PFSK-1 (cell line): ENCODE data around the gene MYL7.

Experiments used
- FOXP2 ChIP-seq: optimal IDR thresholded peaks from 2 replicates; pipeline ENCODE3; 2011; ENCODE audit warnings: borderline replicate concordance, control low read depth, inconsistent platforms; ENCODE audit not compliant: insufficient read depth; ENCODE audit errors: extremely low read length, extremely low read depth
- POLR2AphosphoS5 ChIP-seq: IDR thresholded peaks from 2 replicates; pipeline ENCODE4 v1.6.1; 2012; ENCODE audit warnings: low read depth, mild to moderate bottlenecking, control low read depth, low read length, moderate library complexity
- REST ChIP-seq, 2 experiments: IDR thresholded peaks; 2 replicates each; pipeline versions ENCODE4 v1.6.1 to v1.8.0; 2011 to 2012; ENCODE audit warnings: low read depth in 2 of 2, low read length in 2 of 2, control low read depth in 1 of 2, inconsistent platforms in 1 of 2, mild to moderate bottlenecking in 1 of 2, moderate library complexity in 1 of 2; ENCODE audit not compliant: insufficient read depth in 1 of 2
- SIN3A ChIP-seq: IDR thresholded peaks from 2 replicates; pipeline ENCODE4 v1.6.1; 2012; ENCODE audit warnings: mild to moderate bottlenecking, low read length, moderate library complexity, borderline replicate concordance; ENCODE audit not compliant: insufficient read depth
- TAF1 ChIP-seq: IDR thresholded peaks from 2 replicates; pipeline ENCODE4 v1.6.1; 2012; ENCODE audit warnings: low read length, control low read depth, borderline replicate concordance; ENCODE audit not compliant: insufficient read depth

MYL7 gene

GRCh38 chr7:44158096-44158872 lies 17.2 kb upstream of the MYL7 start:
- no peak for TF ChIP-seq REST (IDR thresholded peaks at IDR 0.05; ENCODE audit: insufficient read depth in 1 of 2, low read depth in 2 of 2, low read length in 2 of 2)
- no peak for TF ChIP-seq FOXP2
- no peak for TF ChIP-seq SIN3A
- no peak for TF ChIP-seq POLR2AphosphoS5
- no peak for TF ChIP-seq TAF1

- TF ChIP-seq SIN3A, result no peak
- no peak for TF ChIP-seq TAF1
- no peak for TF ChIP-seq FOXP2
- no peak for TF ChIP-seq POLR2AphosphoS5
Observed at GRCh38 chr7:44157116-44158080, 16.3 kb upstream of the MYL7 start.

DNA sequence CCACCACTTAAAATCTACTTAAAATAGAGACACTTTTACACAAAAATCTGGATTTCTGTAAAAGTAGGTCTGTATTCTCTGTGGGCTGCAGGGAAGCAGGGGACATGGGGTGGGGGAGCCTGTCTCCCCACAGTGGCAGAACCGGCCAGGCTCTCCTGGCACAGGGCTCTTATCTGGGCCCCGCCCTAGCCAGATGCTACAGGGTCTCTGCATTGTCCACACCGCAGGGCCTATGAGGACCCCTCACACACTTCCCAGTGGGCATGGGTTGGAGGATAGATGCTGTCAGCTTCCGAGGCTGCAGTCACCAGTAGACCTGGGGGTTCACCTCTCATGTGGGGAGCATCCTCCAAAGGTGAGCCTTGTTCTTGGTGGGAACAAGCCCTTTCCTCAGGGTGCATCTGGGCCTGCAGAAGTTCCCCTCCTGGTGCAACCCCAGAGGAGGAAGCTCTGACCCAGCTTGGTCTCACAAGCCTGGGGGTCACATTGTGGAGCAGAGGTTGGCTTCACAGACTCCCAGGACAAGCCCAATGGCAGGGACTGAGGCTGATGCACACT lies 15.4 kb upstream of the MYL7 start:
- TF ChIP-seq FOXP2 (no peak), REST (IDR thresholded peaks at IDR 0.05; ENCODE audit: insufficient read depth in 1 of 2, low read depth in 2 of 2, low read length in 2 of 2) (no peak), SIN3A (no peak), TAF1 (no peak), POLR2AphosphoS5 (no peak)

GRCh38 chr7:44155191-44156185 lies 14.4 kb upstream of the MYL7 start:
- no peak for TF ChIP-seq SIN3A
- no peak for TF ChIP-seq FOXP2
- no peak for TF ChIP-seq POLR2AphosphoS5
- TF ChIP-seq REST (IDR thresholded peaks at IDR 0.05; ENCODE audit: insufficient read depth in 1 of 2, low read depth in 2 of 2, low read length in 2 of 2), result no peak
- TF ChIP-seq TAF1, result no peak
